ENCODE measurements around the gene AAK1. TPM values are rescaled to one million over a fixed set of nuclear protein-coding genes. Genes with fewer than 3 reads are reported as not detected.

AAK1 gene
- total and polyA plus RNA-seq, 2 donors (not counting 3 experiments of a cell fraction or from before 2014, with no cell fraction given), result 31.0 to 127 TPM

- Histone ChIP-seq H3K4me2 (ENCODE audit: insufficient read depth, low read length) (no peak overlapping the region), H4K20me1 (replicated peaks; ENCODE audit: control insufficient read depth, extremely low read depth, insufficient read depth, low read length) (peaks cover 3% of the 10 kb centered on the region), H3K9ac (replicated peaks; ENCODE audit: extremely low read depth, insufficient read depth, low read length) (no peak overlapping the region), H3K27ac (ENCODE audit: insufficient read depth, low read depth, low read length) (no peak overlapping the region), H3K36me3 (ENCODE audit: control insufficient read depth in 2 of 2, extremely low read depth in 1 of 2, insufficient read depth in 2 of 2, low read length in 2 of 2) (peaks cover 8 to 9% of the 10 kb centered on the region in 2 experiments), H2AFZ (ENCODE audit: low read depth, low read length) (no peak overlapping the region), H3K9me3 (replicated peaks; ENCODE audit: control insufficient read depth, insufficient read depth, low read length) (no peaks in the 10 kb centered on the region), H3K9me1 (replicated peaks; ENCODE audit: control insufficient read depth, extremely low read depth, insufficient read depth, low read length) (no peaks in the 10 kb centered on the region), H3K4me1 (ENCODE audit: control insufficient read depth, extremely low read depth, insufficient read depth, low read length) (peaks cover 10% of the 10 kb centered on the region), H3K27me3 (ENCODE audit: control insufficient read depth in 2 of 2, insufficient read depth in 2 of 2, low read length in 2 of 2) (no peaks in the 10 kb centered on the region), H3K79me2 (ENCODE audit: control insufficient read depth, insufficient read depth, low read length) (no peaks in the 10 kb centered on the region), H3K4me3 (replicated peaks in 1 of 3; ENCODE audit: insufficient read depth in 1 of 3, low read depth in 1 of 3, low read length in 3 of 3) (no peak overlapping the region)
- intact Hi-C loops (cut with micrococcal nuclease), result no loop called here
- FAIRE-seq, result no peak
- ChIA-PET CTCF (no interaction called here), POLR2A (interaction anchor here (0.6 kb wide), 1 partner anchor 113 kb away, joined by 3 read pairs; no protein-coding TSS in a partner anchor)
- dilution Hi-C loops (cut with MboI; ENCODE audit: extremely low pct_ligation_motif_present, low sequenced_read_pairs), result no loop called here
- DNase-seq (ENCODE audit: low read depth, low spot score), result no peak
- no TSS peak for BruUV-seq (replicated peaks)
- TF ChIP-seq POLR2A (IDR thresholded peaks at IDR 0.05; ENCODE audit: low read depth, low read length) (no peak), MYC (IDR thresholded peaks at IDR 0.05; ENCODE audit: low read depth, low read length) (no peak), EZH2 (IDR thresholded peaks at IDR 0.05; ENCODE audit: borderline replicate concordance, low read depth, low read length, severe bottlenecking) (no peak), CTCF (IDR thresholded peaks at IDR 0.05; ENCODE audit: extremely low read depth in 1 of 2, insufficient read depth in 1 of 2, low read depth in 1 of 2, low read length in 2 of 2) (no peak), GATA2 (IDR thresholded peaks at IDR 0.05; ENCODE audit: insufficient read depth, insufficient read length, low read depth, low read length) (no peak), FOS (IDR thresholded peaks at IDR 0.05; ENCODE audit: borderline replicate concordance, insufficient read depth, low read length) (no peak), MAX (IDR thresholded peaks at IDR 0.05; ENCODE audit: insufficient read depth, insufficient read length) (no peak), POLR2AphosphoS5 (IDR thresholded peaks at IDR 0.05; ENCODE audit: insufficient read depth, low read depth, low read length) (no peak), JUN (IDR thresholded peaks at IDR 0.05; ENCODE audit: borderline replicate concordance, insufficient read depth, insufficient read length, low read depth) (no peak)
Observed at GRCh38 chr2:69482471-69482870, 161.1 kb downstream of the AAK1 start.

Data from endothelial cell of umbilical vein (primary cell).